Kidney capillary endothelial cell (primary cell): ENCODE data around the gene CCDC88C.

Source experiments
- DNase-seq: peaks from one replicate; pipeline ENCODE4 v3.0.0-alpha.2; 2018; ENCODE audit warnings: low spot score

Gene CCDC88C

GRCh38 chr14:91399868-91400640 is 17.6 kb downstream of the CCDC88C start:
- no peak for DNase-seq

- no peak for DNase-seq
These were observed 18.9 kb downstream of the CCDC88C start for GRCh38 chr14:91398707-91399106.

GRCh38 chr14:91397965-91398591 is 19.5 kb downstream of the CCDC88C start:
- DNase-seq = no peak

GRCh38 chr14:91396959-91397815 is 20.4 kb downstream of the CCDC88C start:
- DNase-seq = no peak

GRCh38 chr14:91396013-91396660 is 21.5 kb downstream of the CCDC88C start:
- no peak for DNase-seq

- DNase-seq = no peak
These were observed 22.2 kb downstream of the CCDC88C start for GRCh38 chr14:91395466-91395865.

- DNase-seq = no peak
These were observed 23.2 kb downstream of the CCDC88C start for GRCh38 chr14:91394105-91395081.

GRCh38 chr14:91392623-91393303 is 24.9 kb downstream of the CCDC88C start:
- no peak for DNase-seq

- DNase-seq = no peak
These were observed 27.3 kb downstream of the CCDC88C start for GRCh38 chr14:91390165-91390778.

GRCh38 chr14:91389150-91389549 is 28.5 kb downstream of the CCDC88C start:
- no peak for DNase-seq

GRCh38 chr14:91388551-91388975 is 29.1 kb downstream of the CCDC88C start:
- no peak for DNase-seq

GRCh38 chr14:91387951-91388381 is 29.7 kb downstream of the CCDC88C start:
- no peak for DNase-seq

GRCh38 chr14:91387169-91387835 is 30.3 kb downstream of the CCDC88C start:
- no peak for DNase-seq

- DNase-seq = no peak
These were observed 31.9 kb downstream of the CCDC88C start for GRCh38 chr14:91385697-91386096.

GRCh38 chr14:91385224-91385623 is 32.4 kb downstream of the CCDC88C start:
- no peak for DNase-seq

- no peak for DNase-seq
These were observed 34.2 kb downstream of the CCDC88C start for GRCh38 chr14:91383439-91383838.

GRCh38 chr14:91381801-91382670 is 35.6 kb downstream of the CCDC88C start:
- DNase-seq = no peak
